ENCODE results near the gene FNBP1.

- TF ChIP-seq CTCF (IDR thresholded peaks at IDR 0.05) (no peak), POLR2A (IDR thresholded peaks at IDR 0.05) (no peak)
Measured at GRCh38 chr9:129999141-129999510, 43.9 kb downstream of the FNBP1 start.
